Ishikawa (cell line): ENCODE results near the gene F10.

Source experiments
- CEBPB ChIP-seq: IDR thresholded peaks from 2 replicates; pipeline ENCODE4 v1.6.1; 2012
- CREB1 ChIP-seq: IDR thresholded peaks from 2 replicates; pipeline ENCODE4 v1.6.1; 2012; ENCODE audit warnings: low read depth
- EGR1 ChIP-seq: IDR thresholded peaks from 2 replicates; pipeline ENCODE4 v1.6.1; 2012
- EP300 ChIP-seq: IDR thresholded peaks from 2 replicates; pipeline ENCODE4 v1.6.1; 2012; ENCODE audit warnings: borderline replicate concordance
- FOXM1 ChIP-seq: IDR thresholded peaks from 2 replicates; pipeline ENCODE4 v1.6.1; 2012; ENCODE audit warnings: low read depth, borderline replicate concordance
- MAX ChIP-seq: IDR thresholded peaks from 2 replicates; pipeline ENCODE4 v1.6.1; 2012
- NFIC ChIP-seq: IDR thresholded peaks from 2 replicates; pipeline ENCODE4 v1.6.1; 2012
- RAD21 ChIP-seq: IDR thresholded peaks from 2 replicates; pipeline ENCODE4 v1.6.1; 2012; ENCODE audit warnings: low read depth
- REST ChIP-seq: IDR thresholded peaks from 2 replicates; pipeline ENCODE4 v1.6.1; 2012; ENCODE audit warnings: low read depth, mild to moderate bottlenecking
- TAF1 ChIP-seq: IDR thresholded peaks from 2 replicates; pipeline ENCODE4 v1.6.1; 2012; ENCODE audit warnings: low read depth, mild to moderate bottlenecking
- TCF12 ChIP-seq: IDR thresholded peaks from 2 replicates; pipeline ENCODE4 v1.6.1; 2012; ENCODE audit warnings: low read depth
- TEAD4 ChIP-seq: IDR thresholded peaks from 2 replicates; pipeline ENCODE4 v1.6.1; 2012
- USF1 ChIP-seq: IDR thresholded peaks from 2 replicates; pipeline ENCODE4 v1.6.1; 2012
- YY1 ChIP-seq: IDR thresholded peaks from 2 replicates; pipeline ENCODE4 v1.6.1; 2012; ENCODE audit warnings: low read depth
- ZBTB7A ChIP-seq: IDR thresholded peaks from 2 replicates; pipeline ENCODE4 v1.6.1; 2012; ENCODE audit warnings: low read depth

Gene F10

GRCh38 chr13:113171250-113172125 is 48.9 kb downstream of the F10 start:
- no peak for TF ChIP-seq CEBPB
- no peak for TF ChIP-seq USF1
- TF ChIP-seq ZBTB7A: no peak
- no peak for TF ChIP-seq EP300
- no peak for TF ChIP-seq TEAD4
- no peak for TF ChIP-seq CREB1
- no peak for TF ChIP-seq EGR1
- no peak for TF ChIP-seq YY1
- no peak for TF ChIP-seq TAF1
- TF ChIP-seq MAX: no peak
- TF ChIP-seq TCF12: no peak
- no peak for TF ChIP-seq NFIC
- no peak for TF ChIP-seq RAD21
- TF ChIP-seq FOXM1: no peak
- no peak for TF ChIP-seq REST

- TF ChIP-seq TEAD4: no peak
- TF ChIP-seq FOXM1: no peak
- no peak for TF ChIP-seq EP300
- TF ChIP-seq YY1: no peak
- TF ChIP-seq NFIC: no peak
- no peak for TF ChIP-seq TAF1
- no peak for TF ChIP-seq MAX
- no peak for TF ChIP-seq ZBTB7A
- no peak for TF ChIP-seq CREB1
- TF ChIP-seq TCF12: no peak
- TF ChIP-seq USF1: no peak
- TF ChIP-seq REST: no peak
- no peak for TF ChIP-seq EGR1
- TF ChIP-seq CEBPB: no peak
- no peak for TF ChIP-seq RAD21
Observed at GRCh38 chr13:113172419-113172926, 49.9 kb downstream of the F10 start.

- TF ChIP-seq NFIC: no peak
- TF ChIP-seq EP300: no peak
- no peak for TF ChIP-seq RAD21
- no peak for TF ChIP-seq MAX
- TF ChIP-seq FOXM1: no peak
- TF ChIP-seq CREB1: no peak
Observed at GRCh38 chr13:113176280-113176679, 53.7 kb downstream of the F10 start.

GRCh38 chr13:113176822-113177221 is 54.2 kb downstream of the F10 start:
- TF ChIP-seq TAF1: no peak
- TF ChIP-seq MAX: no peak
- TF ChIP-seq RAD21: no peak
- TF ChIP-seq TEAD4: no peak
- TF ChIP-seq CEBPB: no peak
- no peak for TF ChIP-seq CREB1
- TF ChIP-seq TCF12: no peak
- TF ChIP-seq NFIC: no peak
- no peak for TF ChIP-seq YY1
- TF ChIP-seq EP300: no peak
- TF ChIP-seq REST: no peak
- no peak for TF ChIP-seq EGR1
- no peak for TF ChIP-seq USF1
- no peak for TF ChIP-seq ZBTB7A
- no peak for TF ChIP-seq FOXM1
